Activated CD4-positive, alpha-beta T cell treated with anti-CD3 and anti-CD28 coated beads, Interleukin-2, amount 50 U/mL, for 48 hours (primary cell): ENCODE data around the gene ATF6B.

ENCODE experiments used
- DNase-seq, 2 experiments: peaks; one replicate each; pipeline ENCODE4 v3.0.0-alpha.2; 2020

The ATF6B gene

GRCh38 chr6:32129297-32130088, 1.4 kb upstream of the ATF6B start:
- no peak for DNase-seq

GRCh38 chr6:32128751-32129296, 778 bp upstream of the ATF6B start:
- no peak for DNase-seq

- DNase-seq: no peak
Measured at GRCh38 chr6:32127409-32127716, 683 bp downstream of the ATF6B start.

GRCh38 chr6:32126880-32127279, 1.2 kb downstream of the ATF6B start:
- DNase-seq: peak in 1 of 2 experiments; percentile 14

GRCh38 chr6:32123681-32124080, 4.4 kb downstream of the ATF6B start:
- DNase-seq: no peak

- no peak for DNase-seq
Measured at GRCh38 chr6:32120573-32121059, 7.4 kb downstream of the ATF6B start.

- peak; percentile 72 to 78 for DNase-seq
Measured at GRCh38 chr6:32118782-32119628, 9.0 kb downstream of the ATF6B start.

- no peak for DNase-seq
Measured at GRCh38 chr6:32117461-32117860, 10.6 kb downstream of the ATF6B start.

GRCh38 chr6:32116674-32117073, 11.4 kb downstream of the ATF6B start:
- DNase-seq: no peak

GRCh38 chr6:32115623-32116022, 12.4 kb downstream of the ATF6B start:
- no peak for DNase-seq

- no peak for DNase-seq
Measured at GRCh38 chr6:32114796-32115195, 13.2 kb downstream of the ATF6B start.

GRCh38 chr6:32113386-32114352, 14.4 kb downstream of the ATF6B start:
- no peak for DNase-seq

- no peak for DNase-seq
Measured at GRCh38 chr6:32112431-32112980, 15.5 kb downstream of the ATF6B start.

GRCh38 chr6:32111424-32112066, 16.5 kb downstream of the ATF6B start:
- no peak for DNase-seq

- no peak for DNase-seq
Measured at GRCh38 chr6:32110632-32111031, 17.4 kb downstream of the ATF6B start.

GRCh38 chr6:32109765-32110160, 18.3 kb downstream of the ATF6B start:
- DNase-seq: no peak

GRCh38 chr6:32109114-32109764, 18.8 kb downstream of the ATF6B start, which contains the start of gene TNXB:
TNXB (minus strand) TSS chr6:32109338; CDS start chr6:32098198, 11,140 bp downstream.
- DNase-seq: no peak

- DNase-seq: no peak
Measured at GRCh38 chr6:32108727-32109113, 19.3 kb downstream of the ATF6B start.

GRCh38 chr6:32108094-32108627, 19.9 kb downstream of the ATF6B start:
- no peak for DNase-seq

- no peak for DNase-seq
Measured at GRCh38 chr6:32107406-32107805, 20.6 kb downstream of the ATF6B start.

GRCh38 chr6:32105433-32105832, 22.6 kb downstream of the ATF6B start:
- no peak for DNase-seq
